GM21529 (cell line): Measurements from ENCODE around the gene MDC1.

Source experiments
- ATAC-seq: cut with Tn5 transposase; IDR thresholded peaks from one replicate; pipeline ENCODE4 v1.9.1; 2021; ENCODE audit not compliant: unreplicated experiment

MDC1 gene

DNA sequence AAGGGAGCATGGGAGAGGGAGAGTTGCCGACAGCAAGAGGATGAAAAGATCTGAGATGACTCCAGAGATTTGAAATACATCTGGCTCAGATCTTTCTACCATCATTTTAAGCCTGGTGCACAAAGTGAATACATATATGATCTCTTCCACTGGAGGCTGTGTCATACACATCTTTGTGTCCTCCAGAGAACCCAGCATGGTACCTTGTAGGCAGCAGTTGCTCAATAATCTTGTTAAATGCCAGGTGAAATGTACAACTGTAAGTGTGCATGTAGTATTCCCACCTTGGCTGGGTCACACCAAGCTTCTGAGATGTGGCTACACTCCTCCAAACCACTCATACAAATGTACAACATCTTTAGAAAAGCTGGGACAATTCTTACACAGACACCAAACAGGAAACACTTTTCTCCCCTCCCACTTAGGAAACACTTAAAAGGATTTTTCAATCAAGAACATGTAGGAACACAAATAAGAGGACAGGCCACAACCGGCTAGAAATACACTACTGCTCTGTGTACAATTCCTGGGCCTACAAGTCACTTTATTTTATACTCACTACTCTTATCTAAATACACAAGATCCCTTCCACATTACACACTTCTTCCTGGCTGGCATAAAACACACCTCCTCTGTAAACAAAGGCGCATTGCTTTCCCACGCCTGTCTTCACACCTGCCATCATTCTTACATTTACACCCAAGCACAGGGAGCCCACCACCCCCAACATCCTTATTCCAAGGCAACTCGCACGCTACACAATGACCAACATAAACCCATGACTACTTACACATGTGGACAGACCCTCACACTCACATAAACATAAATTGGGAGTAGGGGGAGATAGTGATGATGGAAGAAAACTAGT is 31.1 kb upstream of the MDC1 start:
- ATAC-seq, result no peak

DNA sequence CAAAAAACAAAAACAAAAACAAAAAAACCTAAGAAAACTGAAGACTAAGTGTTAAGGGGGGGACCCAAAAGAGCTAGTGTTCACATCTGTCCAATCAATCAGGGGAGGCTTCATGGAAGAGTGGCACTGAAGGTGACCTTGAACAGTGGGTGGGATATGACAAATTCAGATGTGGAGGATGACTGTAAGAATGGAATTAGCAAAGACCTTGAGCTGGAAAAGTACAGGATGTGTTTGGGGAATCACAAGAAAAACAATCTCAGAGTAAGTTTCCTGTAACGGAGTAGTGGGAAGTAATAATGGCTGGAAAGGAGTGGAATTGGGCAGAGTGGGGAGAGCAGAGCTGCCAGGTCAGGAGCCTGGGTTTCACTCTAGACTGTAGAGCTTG is 30.2 kb upstream of the MDC1 start:
- ATAC-seq, result no peak

DNA sequence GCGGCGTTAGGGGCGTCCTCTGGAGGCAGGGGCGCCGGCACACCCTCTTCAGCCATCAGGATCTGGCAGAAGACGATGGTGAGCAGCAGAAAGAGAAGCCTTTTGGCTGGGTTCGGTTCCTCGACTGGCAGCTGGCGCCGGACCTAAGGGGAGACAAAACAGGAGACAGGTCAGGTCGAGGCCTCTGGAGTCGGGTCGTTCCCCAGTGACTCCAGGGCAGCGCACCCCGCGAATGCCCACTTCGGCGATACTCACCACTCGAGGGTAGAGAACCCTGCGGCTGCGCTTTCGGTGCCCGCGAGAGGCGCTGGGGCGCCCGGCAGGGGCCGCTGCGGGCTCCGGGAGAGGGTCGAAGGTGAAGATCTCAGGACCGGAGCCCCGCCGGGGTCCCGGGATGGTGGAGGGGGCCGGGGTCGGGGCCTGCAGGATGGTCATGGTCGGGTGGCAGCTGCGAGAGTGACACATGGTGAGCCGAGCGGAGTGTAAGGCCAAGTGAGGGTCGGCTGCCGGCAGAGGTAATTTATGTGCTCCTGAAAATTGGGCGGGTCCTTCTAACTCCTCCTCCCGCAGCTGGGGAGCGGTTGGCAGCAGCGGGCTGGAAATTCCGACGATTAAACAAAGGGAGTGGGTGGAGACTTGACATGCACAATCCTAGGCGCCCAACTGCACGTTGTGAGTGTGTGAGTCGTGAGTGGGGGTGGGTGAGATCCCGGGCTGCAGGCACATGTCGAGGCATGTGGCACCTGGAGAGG is 27.1 kb upstream of the MDC1 start, which contains the start of gene IER3:
IER3 (minus strand) TSS at position 494 of the 752 bp plus-strand sequence; CDS start at position 465, 29 bp downstream.
- peak; percentile 32 for ATAC-seq

DNA sequence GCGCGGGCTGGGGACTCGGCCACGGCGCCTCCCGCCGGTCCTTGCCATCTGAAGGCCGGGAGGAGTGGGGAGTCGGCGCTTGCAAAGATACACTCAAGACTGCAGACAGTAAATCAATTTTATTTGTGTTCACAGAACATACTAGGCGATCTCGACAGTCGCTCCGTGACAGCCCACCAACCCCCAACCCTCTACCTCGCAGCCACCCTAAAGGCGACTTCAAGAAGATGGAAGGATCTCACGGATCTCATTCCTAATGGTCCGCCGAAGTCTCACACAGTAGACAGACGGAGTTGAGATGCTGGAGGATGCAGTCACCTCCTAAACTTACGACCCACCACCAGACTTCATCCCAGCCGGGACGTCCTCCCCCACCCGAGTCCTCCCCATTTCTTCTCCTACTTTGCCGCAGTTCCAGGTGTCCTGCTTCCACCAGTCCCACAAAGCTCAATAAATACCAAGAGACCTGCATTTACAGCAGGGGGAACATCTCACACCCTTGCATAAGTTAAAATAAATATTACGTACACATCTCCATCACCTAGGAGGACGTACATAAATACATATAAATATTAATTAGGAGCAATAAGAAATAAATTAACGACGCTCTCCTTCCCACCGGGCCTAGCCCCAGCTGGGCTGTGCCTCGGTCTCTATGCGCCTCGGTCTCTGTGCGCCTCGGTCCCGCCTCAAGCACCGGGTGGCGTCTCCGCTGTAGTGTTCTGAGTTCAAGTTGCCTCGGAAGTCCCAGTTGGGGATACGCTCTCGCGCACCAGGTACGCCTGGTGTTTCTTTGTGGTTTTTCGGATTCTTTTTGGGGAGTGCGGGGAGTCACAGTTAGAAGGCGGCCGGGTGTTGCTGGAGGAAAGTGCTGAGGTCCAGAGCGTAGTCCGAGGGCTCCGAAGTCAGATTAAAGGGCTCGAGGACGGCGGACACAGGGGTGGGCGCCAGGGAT is 26.3 kb upstream of the MDC1 start:
- ATAC-seq, result no peak

DNA sequence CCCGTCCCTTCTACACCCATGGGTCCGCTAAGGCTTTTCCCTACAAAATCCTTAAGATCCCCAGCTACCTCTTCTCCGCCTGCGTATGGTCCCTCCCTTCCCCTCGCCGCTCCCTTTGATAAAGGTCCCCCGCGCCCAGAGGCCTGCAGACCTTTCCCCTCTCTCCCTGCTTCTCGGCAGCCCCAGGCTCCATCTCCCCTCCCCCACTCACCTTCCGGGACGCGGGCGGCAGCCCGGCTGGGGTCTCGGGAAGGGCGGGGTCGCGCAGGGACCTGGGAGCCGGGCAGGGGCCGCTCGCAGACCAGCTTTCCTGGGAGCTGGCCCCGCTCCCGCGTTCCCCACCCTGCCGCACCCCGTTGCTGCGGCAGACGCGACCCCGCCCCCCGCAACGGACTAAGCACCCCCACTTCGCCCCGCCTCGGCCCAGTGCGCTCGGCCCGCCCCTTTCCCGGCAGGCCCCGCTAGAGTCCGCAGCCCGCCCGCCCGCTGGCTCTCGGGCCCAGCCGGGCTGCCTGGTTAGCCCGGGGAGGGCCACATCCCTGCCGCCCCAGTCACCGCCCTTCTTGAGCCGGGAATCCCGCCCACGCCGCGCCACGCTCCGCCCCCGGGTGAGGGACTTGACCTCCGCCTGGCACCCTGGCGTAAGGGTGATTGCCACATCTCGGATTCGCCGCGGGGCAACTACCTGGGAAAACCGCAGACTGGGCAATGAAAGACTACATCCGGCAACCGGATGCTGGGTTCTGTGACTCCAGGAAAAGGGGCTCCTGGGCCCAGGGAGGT is 25.4 kb upstream of the MDC1 start, which contains the start of gene FLOT1:
FLOT1 (minus strand) TSS at position 372 of the 783 bp plus-strand sequence. CDS start 498 bp downstream, outside the sequence.
- ATAC-seq, result peak; percentile 74

DNA sequence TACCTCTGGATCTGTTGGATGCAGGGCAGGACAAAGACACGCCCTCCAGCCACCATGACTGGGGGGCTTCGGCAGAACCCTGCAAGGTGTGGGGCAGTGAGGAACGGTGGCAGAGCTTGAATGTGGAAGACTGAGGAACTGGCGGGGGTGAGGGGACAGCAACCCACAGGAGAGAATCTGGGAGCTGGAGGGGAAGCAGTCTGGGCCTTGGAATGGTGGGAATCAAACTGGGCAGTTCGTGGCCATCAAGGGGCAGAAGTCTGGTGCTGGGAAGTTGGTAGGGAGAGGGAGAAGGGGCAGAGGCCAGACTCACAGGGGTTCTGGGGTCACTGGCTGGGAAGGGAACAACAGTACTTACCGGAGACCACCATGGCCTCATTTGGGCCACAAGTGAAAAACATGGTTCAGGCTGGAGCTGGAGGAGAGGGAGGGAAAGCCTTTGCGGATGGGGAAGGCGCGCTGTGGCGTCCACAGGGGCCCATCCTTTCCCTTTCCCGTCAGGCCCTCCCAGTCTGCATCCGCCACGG is 24.8 kb upstream of the MDC1 start:
- ATAC-seq, result peak; percentile 3

DNA sequence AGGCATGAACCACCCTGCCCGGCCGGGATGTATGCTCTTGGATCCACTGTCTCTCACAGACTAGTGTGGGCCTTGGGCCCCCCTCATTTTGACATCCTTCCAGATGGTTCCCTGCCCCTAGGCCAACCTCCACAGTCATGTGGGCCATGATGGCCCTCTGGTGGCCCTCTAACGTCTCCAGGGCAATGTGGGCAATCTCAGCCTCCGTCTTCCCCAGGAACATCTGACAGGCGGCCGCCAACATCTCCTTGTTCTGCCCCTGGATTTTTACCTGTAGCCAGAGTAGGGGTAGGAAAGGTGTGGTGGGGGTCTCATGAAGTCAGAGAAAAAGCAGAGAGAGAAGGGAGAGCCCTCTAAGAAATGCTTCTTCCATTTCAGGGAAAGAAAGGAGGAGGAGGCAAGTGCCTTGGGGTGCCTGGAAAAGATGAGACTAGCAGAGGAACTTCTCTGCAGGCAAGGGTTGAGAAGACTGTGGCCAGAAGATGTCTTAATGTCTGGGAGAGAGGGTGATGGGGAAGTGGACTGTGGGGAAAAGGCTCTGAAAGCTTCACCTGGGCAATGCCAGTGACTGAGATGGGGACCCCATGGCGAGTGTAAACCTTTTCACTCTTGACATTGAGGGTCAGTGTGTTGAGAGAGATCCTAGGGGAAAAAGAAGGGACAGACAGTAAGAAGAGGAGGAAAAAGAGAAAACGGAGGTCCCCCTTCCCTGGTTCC is 24.1 kb upstream of the MDC1 start:
- ATAC-seq, result no peak

DNA sequence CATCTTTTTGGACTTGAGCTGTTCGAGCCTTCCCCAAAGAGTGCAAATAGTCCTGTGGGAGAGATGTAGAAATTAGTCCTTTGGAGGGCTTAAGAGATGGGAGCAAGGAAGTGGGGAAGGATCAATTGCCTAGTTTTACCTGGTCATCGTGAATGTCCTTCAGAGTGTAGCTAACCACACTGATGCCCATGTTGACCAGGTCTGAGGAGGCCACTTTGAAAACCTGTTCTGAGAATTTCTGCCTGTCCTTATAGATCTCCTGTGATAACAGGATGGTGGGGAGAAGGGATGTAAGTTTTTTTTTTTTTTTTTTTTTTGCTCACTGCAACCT is 23.4 kb upstream of the MDC1 start:
- no peak for ATAC-seq

DNA sequence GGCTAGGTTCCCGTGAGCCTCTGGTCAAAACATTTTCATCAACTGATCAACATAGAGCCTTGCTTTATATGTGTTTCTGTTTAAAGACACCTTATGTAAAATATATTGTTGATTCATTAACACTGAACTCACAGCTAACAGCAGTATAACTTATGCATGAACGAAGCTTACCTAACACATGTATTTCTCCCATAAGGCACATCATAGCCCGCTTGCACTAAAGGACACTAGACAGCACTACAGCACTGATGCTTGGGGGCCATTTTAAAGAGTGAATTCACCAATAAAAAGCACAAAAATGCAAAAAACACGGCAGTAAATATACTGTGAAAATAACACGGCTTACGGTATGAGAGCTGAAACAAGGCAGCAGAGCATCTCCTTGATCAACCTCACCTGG is 21.5 kb upstream of the MDC1 start:
- no peak for ATAC-seq

DNA sequence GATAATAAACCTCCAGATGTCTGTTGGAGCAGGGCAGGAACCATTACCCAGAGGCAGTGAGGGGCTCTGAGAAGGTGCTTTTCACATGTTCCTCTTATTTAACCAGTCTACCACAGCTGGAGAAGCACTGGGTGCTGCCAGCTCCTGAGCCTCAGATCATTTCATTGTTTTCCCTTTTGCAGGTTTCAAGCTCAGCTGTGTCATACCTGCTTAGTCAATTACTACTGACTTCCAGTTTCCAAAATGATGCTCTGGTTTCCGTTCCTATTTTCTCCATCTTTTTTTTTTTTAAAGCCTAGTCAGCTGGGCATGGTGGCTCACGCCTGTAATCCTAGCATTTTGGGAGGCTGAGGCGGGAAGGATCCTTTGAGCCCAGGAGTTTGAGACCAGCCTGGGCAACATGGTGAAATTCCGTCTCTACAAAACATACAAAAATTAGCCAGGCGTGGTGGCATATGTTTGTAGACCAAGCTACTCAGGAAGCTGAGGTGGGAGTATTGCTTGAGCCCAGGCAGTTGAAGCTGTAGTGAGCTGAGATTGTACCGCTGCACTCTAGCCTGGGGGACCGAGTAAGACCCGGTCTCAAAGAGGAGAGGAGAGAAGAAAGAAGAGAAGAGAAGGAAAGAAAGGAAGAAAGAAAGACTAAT is 18.7 kb upstream of the MDC1 start:
- ATAC-seq, result peak; percentile 45

DNA sequence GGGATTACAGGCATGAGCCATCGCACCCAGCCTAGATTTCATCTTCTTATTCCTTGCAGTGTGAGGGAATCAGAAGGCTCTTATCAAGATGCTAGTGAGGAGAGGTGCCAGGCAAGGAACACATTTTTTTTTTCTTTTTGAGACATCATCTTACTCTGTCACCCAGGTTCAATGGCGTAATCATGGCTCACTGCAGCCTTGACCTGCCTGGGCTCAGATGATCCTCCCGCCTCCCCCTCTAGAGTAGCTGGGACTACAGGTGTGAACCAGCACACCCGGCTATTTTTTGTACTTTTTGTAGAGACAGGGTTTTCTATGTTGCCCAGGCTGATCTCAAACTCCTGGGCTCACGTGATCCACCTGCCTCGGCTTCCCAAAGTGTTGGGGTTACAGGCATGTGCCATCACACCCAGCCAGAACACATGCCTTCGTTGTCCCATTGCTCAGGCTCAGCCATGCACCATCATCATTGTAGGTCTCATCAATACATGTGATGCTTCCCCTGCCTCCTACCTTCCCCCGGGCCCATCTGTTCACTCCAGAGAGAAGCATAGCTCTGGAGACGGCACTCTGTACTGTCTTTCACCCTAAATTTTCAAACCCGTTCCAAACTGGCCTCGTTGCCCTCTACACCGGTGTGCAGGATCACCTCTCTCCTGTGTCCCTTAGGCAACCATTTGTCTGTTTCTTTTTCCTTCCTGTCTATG is 15.3 kb upstream of the MDC1 start:
- ATAC-seq, result no peak

DNA sequence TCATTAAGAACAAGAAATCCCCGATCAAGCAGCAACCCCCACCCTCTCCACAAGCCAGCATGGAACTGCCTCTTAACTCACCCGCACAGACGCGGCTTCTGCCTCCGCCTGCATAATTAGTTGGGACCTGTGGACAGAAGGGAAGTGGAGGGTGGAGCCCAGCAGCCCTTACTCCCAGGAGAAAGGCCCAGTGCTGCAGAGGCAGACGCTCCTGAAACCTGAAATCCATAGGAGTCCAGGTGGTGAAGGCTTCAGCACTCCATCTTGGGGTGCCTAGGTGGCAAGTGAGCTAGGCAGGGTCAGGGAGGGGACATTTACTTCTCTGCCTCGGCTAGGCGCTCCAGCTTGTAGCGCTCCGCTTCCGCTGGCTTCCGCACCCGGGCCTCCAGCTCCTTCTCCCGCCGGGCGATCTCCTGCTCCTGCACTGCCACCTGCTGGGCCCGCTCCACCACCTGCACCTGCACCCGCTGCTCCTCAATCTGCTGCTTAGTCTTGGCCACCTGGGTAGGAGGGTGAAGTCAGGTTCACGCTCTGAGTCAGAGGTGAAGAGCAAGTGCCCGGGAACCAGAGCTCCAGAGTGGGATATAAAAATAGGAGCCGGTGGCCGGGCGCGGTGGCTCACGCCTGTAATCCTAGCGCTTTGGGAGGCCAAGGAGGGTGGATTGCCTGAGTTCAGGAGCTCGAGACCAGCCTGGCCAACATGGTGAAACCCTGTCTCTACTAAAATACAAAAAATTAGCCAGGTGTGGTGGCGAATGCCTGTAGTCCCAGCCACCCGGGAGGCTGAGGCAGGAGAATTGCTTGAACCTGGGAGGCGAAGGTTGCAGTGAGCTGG is 13.7 kb upstream of the MDC1 start:
- peak; percentile 77 for ATAC-seq

DNA sequence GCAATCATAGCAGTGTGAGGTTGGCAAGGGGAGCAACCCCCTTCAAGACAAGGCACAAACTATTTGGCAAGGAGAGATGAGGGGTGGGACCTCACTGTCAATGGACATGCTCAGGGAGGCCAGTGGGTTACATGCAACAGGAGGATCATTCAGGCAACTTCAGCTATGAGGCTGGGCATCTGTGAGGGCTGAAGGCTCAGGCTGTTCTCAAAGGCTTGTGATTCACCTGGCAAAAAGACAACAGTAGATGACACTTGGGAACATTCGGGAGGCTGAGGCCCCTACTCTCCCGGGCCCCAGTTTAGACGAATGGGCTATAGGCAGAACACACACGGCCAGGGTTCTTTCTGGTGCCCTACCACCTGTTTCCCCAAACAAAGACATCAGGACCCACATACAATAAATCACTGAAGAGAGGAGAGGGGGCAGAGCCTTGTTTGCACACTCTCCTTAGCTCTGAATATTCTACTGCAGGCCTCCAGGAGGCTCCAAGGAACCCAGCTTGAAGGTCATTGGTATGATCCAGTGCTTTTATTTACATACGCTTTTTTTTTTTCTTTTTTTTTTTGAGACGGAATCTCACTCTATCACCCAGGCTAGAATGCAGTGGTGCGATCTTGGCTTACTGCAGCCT is 11.0 kb upstream of the MDC1 start:
- no peak for ATAC-seq

DNA sequence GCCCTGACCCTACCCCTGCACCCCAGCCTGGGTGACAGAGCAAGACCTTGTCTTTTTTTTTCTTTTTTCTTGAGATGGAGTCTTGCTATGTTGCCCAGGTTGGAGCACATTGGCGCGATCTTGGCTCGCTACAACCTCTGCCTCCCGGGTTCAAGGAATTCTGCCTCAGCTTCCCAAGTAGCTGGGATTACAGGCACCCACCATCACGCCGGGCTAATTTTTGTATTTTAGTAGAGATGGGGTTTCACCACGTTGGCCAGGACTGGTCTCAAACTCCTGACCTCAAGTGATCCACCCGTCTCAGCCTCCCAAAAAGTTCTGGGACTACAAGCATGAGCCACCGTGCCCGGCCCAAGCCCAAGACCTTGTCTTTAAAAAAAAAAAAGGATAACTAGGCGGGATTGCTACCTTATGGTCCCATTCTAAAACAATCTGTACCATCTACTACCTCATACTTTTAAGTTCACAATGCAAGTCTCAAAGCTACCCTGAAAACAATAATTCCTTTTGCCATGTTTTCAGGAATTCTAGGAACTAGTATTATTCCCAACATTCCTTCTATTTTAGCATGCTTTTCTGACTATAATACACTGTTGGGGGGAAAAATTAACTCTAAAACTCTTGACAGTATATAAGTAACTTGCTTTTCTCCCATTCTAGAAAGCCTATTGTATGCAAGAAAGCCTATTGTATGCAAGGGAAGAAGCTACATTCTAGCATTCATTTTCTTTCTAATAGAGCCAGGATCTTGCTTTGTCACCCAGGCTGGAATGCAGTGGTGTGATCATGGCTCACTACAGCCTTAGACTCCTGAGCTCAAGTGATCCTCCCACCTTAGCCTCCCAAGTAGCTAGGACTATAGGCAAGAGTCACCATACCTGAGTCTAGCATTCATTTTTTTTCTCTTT is 9.7 kb upstream of the MDC1 start:
- no peak for ATAC-seq

DNA sequence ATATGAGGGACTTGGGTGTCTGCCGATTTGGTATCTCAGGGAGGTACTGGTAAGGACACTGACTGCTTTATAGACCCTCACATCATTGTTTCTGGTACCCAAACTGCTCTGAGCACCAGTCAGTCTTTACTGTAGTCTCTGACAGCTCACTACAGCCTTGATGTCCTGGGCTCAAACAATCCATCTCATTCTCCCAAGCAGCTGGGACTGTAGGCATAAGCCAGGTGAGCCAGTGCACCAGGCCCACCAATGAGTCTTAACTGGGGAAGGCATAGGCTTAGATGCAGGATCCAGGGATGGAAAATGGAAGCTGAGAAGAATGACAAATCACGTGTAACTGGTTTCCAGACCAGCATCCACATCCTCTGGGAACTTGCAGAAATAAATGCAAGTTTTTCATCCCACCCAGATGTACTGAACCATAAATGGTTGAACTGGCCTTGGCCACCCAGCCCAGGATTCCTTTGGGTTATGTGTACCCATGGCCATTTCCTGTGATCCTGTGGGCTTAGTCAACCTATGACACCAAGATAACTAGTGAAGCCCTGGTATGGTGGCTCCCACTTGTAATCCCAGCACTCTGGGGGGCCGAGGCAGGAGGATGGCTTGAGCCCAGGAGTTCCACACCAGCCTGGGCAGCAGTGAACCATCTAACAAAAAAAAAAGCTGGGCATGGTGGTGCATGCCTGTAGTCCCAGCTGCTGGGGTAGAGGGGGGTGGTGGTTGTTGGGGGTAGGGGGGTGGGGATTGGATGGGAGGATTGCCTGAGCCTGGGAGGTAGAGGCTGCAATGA is 8.8 kb upstream of the MDC1 start:
- ATAC-seq, result no peak
